Smooth muscle cell (in vitro differentiated cells): Measurements from ENCODE around the gene FBLN7. TPM values are rescaled to one million over a fixed set of nuclear protein-coding genes. Genes with fewer than 3 reads are reported as not detected.

Source experiments
- DNase-seq: peaks from one replicate; lab custom pipeline; 2025; ENCODE audit not compliant: unreplicated experiment; lab: John Stamatoyannopoulos, UW
- H2AFZ ChIP-seq: fragments of 200-600 bp; sonication (generic); 2 replicates; pipeline ENCODE4 v1.6.0; 2016; ENCODE audit warnings: antibody characterized with exemption, low read depth, mild to moderate bottlenecking
- H3F3A ChIP-seq: fragments of 200-600 bp; sonication (generic); 2 replicates; pipeline ENCODE4 v1.6.0; 2017; ENCODE audit warnings: antibody characterized with exemption, low read depth
- H3K27ac ChIP-seq: fragments of 200-600 bp; sonication (generic); 2 replicates; pipeline ENCODE4 v1.5.1; 2016; ENCODE audit warnings: low read depth, mild to moderate bottlenecking
- H3K27me3 ChIP-seq: fragments of 200-600 bp; sonication (generic); 2 replicates; pipeline ENCODE4 v1.6.1; 2016; ENCODE audit warnings: low read depth, mild to moderate bottlenecking
- H3K36me3 ChIP-seq: fragments of 200-600 bp; sonication (generic); 2 replicates; pipeline ENCODE4 v1.5.1; 2016; ENCODE audit warnings: low read depth
- H3K4me1 ChIP-seq: fragments of 200-600 bp; sonication (generic); 2 replicates; pipeline ENCODE4 v1.5.1; 2016; ENCODE audit warnings: low read depth
- H3K4me2 ChIP-seq: fragments of 200-600 bp; sonication (generic); 2 replicates; pipeline ENCODE4 v1.6.0; 2016; ENCODE audit warnings: mild to moderate bottlenecking
- H3K4me3 ChIP-seq: fragments of 200-600 bp; sonication (generic); 2 replicates; pipeline ENCODE4 v1.5.1; 2016; ENCODE audit warnings: mild to moderate bottlenecking
- H3K79me2 ChIP-seq: fragments of 200-600 bp; sonication (generic); 2 replicates; pipeline ENCODE4 v1.6.0; 2016; ENCODE audit warnings: low read depth, mild to moderate bottlenecking
- H3K9ac ChIP-seq: fragments of 200-600 bp; sonication (generic); 2 replicates; pipeline ENCODE4 v1.6.0; 2016; ENCODE audit warnings: low read depth
- H3K9me3 ChIP-seq: fragments of 200-600 bp; sonication (generic); replicated peaks from 2 replicates; pipeline ENCODE4 v1.5.1; 2016; ENCODE audit warnings: low read depth
- H4K20me1 ChIP-seq: fragments of 200-600 bp; sonication (generic); 2 replicates; pipeline ENCODE4 v1.6.0; 2016; ENCODE audit warnings: low read depth
- CTCF ChIP-seq: fragments of 200-600 bp; sonication (generic); IDR thresholded peaks from 2 replicates; pipeline ENCODE4 v1.5.1; 2017; ENCODE audit warnings: borderline replicate concordance, mild to moderate bottlenecking, antibody characterized with exemption; ENCODE audit not compliant: insufficient read depth, poor library complexity, severe bottlenecking
- WGBS: methylation state at CpG from one replicate; pipeline ENCODE4 v1.1.7; 2016; ENCODE audit warnings: low lambda C conversion rate; 5-methylcytosine and 5-hydroxymethylcytosine counted together
- polyA plus RNA-seq: library from polyadenylated mRNA; unstranded; fragments of >200 nt; fragmentation: Nextera tagmentation; extraction: Ambion mirVana; gene quantifications from 2 replicates; pipeline ENCODE4 v1.2.1, GENCODE V29; 2016
- total RNA-seq: library from RNA; depleted of rRNA; stranded (reverse); fragments of >200 nt; gene quantifications from 2 replicates; pipeline ENCODE4 v1.2.3, GENCODE V29; 2014

FBLN7 gene
- total and polyA plus RNA-seq, 2 experiments from 2014 or later: 1.1 to 2.7 TPM

DNA sequence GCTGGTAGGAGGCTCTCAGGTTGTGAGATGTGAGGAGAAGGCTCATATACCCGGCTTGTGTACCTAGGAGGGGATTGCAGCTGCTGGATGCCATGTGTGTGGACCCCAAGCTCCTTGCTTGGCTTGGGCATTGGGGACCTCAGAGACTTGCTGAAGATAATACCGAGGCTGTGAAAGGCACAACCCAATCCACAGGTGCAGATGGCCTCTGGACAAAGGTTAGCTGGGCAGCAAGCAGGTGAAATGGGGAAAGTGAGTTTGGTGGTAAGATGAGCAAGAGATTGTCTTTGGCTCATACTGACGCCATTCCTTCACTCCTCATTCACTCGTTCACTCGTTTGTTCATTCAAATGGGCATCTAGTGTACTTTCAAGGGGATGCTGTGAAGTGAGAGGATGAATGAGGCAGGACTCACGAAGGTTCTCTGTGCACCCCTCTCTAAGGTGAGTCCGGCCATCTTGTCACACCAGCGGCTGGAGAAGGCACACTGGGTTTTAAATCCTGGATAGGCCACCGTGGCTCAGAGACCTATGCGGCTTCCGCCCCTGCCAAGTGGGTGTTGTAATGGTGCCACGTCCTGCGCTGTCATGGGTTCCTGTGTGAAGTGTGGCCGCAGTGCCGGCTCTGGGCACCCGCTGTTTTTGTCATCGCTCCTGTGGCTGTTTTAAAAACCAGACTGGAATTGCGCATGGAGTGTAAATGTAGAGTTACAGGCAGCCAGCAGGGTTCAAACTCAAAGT, 13.7 kb downstream of the FBLN7 start:
- Histone ChIP-seq H3K36me3 (no peaks in the 10 kb centered on the region), H4K20me1 (no peaks in the 10 kb centered on the region), H2AFZ (no peak overlapping the region), H3K4me3 (no peak overlapping the region), H3K9ac (no peak overlapping the region), H3K27me3 (no peaks in the 10 kb centered on the region), H3K27ac (no peak overlapping the region), H3K79me2 (no peaks in the 10 kb centered on the region), H3K4me2 (no peak overlapping the region), H3F3A (no peaks in the 10 kb centered on the region), H3K4me1 (peaks cover 9% of the 10 kb centered on the region), H3K9me3 (no peaks in the 10 kb centered on the region)
- 98% methylated on average over 18 of the region's 18 CpGs for WGBS
- no peak for DNase-seq
- TF ChIP-seq CTCF: no peak

- Histone ChIP-seq H3K79me2 (no peaks in the 10 kb centered on the region), H3K27me3 (no peaks in the 10 kb centered on the region), H4K20me1 (no peaks in the 10 kb centered on the region), H3K4me2 (no peak overlapping the region), H3K4me3 (no peak overlapping the region), H3K9me3 (no peaks in the 10 kb centered on the region), H3K27ac (no peak overlapping the region), H3K4me1 (peaks cover 9% of the 10 kb centered on the region), H3F3A (no peaks in the 10 kb centered on the region), H3K36me3 (no peaks in the 10 kb centered on the region), H3K9ac (no peak overlapping the region), H2AFZ (no peak overlapping the region)
- no peak for TF ChIP-seq CTCF
- 95% methylated on average over 10 of the region's 10 CpGs for WGBS
- no peak for DNase-seq
These were observed 14.4 kb downstream of the FBLN7 start for GRCh38 chr2:112152476-112153178.

DNA sequence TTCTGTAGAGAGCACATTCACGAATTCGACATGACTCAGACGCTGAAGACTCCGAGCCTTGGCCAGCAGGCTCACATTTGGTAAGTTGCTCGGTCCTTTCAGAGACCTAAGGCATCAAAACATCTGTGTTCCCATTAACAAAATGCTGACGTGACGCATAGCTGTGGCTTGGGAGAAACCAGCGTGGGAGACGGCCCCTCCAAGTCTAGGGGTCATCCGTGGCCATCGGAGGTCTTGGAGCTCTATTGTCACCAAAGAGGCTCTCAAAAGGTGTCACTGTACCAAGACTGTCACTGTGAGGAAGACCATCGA, 14.9 kb downstream of the FBLN7 start:
- H3K4me2 ChIP-seq: no peak overlapping the region
- no peaks in the 10 kb centered on the region for H4K20me1 ChIP-seq
- no peak for DNase-seq
- H3K4me3 ChIP-seq: no peak overlapping the region
- TF ChIP-seq CTCF: no peak
- H3K9ac ChIP-seq: no peak overlapping the region
- H3K36me3 ChIP-seq: no peaks in the 10 kb centered on the region
- WGBS: 94% methylated on average over 12 of the region's 12 CpGs
- peaks cover 9% of the 10 kb centered on the region for H3K4me1 ChIP-seq
- no peaks in the 10 kb centered on the region for H3K9me3 ChIP-seq
- H3F3A ChIP-seq: no peaks in the 10 kb centered on the region
- no peaks in the 10 kb centered on the region for H3K27me3 ChIP-seq
- no peak overlapping the region for H3K27ac ChIP-seq
- no peak overlapping the region for H2AFZ ChIP-seq
- no peaks in the 10 kb centered on the region for H3K79me2 ChIP-seq

DNA sequence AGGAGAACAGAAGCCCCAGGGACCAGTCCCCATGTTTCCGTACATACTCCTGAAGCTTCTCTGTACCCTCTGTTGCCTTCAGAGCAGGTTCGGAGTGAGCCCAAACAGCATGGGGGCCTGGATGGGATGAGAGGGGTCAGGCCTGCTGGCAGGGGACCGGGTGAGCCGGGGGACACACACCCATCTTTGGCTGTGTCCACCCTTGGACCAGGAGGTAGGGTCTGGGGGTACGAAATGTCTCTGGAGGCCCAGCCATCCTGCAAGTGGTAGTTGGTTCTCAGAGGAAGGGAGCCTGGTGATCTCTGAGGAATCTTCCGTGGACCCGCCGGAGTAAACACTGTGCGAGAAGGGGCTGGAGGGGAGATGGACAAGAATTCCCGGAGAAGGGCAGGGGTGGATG, 15.3 kb downstream of the FBLN7 start:
- Histone ChIP-seq H4K20me1 (no peaks in the 10 kb centered on the region), H3F3A (no peaks in the 10 kb centered on the region), H2AFZ (no peak overlapping the region), H3K27me3 (no peaks in the 10 kb centered on the region), H3K27ac (no peak overlapping the region), H3K4me3 (no peak overlapping the region), H3K36me3 (no peaks in the 10 kb centered on the region), H3K9me3 (no peaks in the 10 kb centered on the region), H3K4me2 (no peak overlapping the region), H3K79me2 (no peaks in the 10 kb centered on the region), H3K4me1 (peaks cover 9% of the 10 kb centered on the region), H3K9ac (no peak overlapping the region)
- TF ChIP-seq CTCF: no peak
- no peak for DNase-seq
- 95% methylated on average over 10 of the region's 10 CpGs for whole genome bisulfite sequencing
